NCI-H2171 treated with DMSO at 0.1 percent for 48 hours (cell line): Measurements from ENCODE around the gene HIVEP3.

ENCODE experiments used
- DNase-seq: peaks from one replicate; lab custom pipeline; 2025; lab: John Stamatoyannopoulos, UW

HIVEP3 gene

DNA sequence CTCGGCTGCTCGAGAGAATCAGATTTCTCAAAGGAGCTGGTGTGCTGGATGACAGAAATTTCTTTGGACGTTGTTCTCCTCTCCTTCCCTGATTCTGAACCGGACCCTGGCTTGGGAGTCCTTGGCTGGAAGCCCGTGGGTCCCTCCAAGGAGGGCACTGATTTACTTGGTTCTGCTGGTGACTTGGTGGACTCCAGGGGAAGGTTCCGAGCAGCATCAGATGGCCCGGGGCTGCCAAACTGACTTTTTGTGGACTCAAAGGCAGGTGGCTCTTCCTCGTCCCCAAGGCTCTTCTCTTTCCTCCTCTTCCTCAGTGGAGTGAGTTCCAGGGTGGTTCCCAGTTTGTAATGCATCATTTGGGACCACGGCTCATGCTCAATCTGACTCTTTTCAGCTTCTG lies 336.4 kb downstream of the HIVEP3 start:
- DNase-seq, result no peak

DNA sequence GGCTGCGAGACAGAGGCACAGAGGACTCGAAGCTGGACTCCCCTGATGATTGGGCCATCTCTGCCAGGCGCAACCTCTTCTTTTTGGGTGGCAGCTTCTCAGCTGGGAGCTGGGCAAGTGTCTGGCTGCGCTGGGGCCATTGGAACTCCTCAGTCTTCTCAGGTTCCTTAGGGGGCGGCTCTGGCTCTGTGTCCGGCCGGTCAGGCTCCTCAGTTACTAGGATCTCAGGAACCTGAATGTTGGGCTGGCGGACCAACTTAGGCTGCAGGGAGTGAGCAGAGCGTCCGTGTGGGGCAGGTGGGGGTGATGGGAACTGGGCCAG lies 336.8 kb downstream of the HIVEP3 start:
- no peak for DNase-seq

DNA sequence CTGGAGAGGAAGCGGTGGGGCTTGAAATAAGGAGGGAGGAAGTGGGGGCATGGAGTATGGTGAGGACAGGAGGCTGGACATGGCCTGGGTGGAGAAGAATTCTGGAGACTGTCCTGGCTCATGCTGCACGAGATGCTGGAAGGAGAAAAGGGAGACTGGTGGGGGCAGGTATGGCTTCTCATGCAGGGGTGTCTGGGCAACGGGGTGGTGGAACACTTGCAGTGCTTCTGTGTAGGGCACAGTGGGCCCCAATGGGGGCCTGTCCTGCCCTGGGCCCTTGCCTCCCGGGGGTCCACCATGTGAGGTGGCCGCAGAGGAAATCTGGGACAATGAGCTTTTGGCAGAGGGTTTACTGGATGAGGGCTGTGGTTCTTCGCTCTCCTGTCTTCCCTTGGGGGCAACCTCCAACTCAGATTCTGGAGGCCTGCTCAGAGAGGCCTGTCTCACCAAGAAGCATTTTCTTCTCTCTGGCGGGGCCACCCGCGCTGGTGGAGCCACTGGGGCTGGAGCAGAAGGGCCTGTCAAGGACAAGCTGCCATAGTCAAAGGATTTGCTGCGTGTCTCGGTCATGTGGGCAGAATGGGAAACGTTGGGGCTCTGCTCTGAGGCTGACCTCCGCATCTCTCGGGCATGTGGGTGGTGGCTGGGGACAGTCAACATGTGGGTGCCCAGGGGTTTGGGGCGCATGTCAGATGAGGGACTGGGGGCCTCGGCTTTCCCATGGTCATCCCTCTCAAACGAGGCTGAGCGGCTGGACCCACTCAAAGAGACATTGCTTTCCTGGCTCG lies 337.3 kb downstream of the HIVEP3 start:
- no peak for DNase-seq

DNA sequence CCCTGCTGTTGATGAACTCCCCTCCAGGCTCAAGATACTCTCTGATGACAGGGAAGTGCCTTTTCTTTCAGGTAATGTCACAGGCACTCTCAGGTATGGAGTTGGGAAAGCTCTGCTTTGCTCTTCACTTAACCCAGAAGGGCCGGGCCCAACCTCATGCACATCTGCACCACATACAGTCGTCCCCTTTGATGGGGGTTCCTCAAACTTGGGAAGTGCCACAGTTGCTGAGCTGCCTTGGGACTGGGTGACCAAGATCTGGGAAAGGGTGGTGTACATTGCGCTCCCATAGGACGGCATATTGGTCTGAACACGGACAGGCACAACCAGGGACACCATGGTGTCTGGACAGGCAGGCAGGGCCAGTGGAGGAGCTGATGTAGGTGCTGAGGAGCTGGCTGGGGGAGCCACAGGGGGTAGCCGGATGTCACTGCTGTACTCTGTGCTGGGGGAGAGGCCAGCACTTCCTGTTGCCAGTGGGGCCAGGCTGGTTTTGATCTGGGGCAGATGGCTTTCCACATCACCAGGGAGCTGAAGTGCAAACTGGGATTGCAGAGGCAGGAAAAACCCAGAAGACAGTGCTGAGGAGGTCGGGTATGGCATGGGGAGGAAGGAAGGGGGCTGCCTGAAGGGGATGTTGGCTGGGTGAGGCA lies 338.1 kb downstream of the HIVEP3 start:
- DNase-seq, result no peak

DNA sequence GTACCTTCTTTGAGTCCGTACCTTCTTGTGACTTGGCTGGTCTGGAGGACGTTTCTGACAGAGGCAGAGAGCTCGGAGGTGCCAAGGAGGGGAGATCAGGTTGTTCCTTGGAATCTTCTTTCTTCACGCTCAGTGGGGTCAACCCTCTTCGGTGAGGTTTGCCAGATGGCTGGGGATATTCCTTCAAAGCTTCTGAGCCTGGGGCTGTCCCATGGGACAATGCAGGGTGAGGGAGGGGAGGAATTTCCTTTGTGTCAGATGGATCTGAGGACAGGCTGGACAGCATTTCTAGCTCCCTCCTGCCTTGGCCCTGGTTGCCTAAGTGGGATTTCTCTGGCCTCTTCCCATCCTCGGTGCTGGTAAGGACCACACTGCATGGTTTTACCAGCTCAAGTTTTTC lies 338.7 kb downstream of the HIVEP3 start:
- DNase-seq, result peak; percentile 34

DNA sequence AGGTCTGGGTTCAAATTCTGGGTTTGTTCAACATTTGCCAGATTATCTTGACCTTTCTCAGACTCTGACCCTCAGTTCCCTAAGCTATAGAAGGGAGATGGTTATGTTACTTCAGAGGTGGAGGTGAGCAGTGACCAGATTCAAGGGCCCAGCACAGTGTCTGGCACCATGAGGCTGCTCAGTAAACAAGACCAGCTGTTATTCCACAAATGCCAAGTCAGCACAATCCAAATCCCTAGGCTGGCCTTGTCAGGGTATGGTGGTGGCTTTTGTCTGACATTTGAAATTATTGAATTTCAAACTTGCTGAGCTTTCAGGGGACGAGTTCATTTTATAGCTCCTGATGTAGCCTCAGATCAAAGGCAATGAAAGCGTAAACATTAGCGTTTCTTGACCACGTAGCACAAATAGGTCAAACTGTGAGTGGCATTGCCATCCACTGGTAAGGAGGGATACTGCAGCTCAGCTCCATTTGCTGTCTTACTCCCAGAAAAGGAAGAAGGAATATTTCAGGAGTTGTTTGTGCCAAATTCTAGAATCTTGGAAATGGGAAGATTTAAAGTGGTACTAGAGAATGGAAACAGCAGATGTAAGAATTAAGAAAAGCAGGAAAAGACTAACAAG lies 339.9 kb downstream of the HIVEP3 start:
- peak; percentile 19 for DNase-seq

DNA sequence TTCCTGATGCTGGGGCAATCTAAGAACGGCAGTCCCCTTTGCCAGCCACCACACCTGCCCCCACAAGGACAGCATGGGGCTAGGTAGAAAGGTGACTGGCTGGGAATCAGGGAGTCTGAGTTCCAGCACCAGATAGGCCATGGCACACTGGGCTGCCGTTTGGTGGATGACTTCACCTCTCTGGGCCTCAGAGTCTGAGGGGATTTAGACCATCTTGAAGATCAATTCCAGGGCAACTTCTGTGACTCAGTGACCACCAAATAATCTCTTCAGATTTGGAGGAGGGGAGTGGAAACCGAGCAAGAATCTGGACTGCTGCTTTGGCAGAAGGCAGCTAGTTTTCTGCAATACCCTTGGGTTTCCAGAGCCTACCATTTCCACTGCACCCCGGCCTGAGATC lies 342.1 kb downstream of the HIVEP3 start:
- DNase-seq, result no peak

DNA sequence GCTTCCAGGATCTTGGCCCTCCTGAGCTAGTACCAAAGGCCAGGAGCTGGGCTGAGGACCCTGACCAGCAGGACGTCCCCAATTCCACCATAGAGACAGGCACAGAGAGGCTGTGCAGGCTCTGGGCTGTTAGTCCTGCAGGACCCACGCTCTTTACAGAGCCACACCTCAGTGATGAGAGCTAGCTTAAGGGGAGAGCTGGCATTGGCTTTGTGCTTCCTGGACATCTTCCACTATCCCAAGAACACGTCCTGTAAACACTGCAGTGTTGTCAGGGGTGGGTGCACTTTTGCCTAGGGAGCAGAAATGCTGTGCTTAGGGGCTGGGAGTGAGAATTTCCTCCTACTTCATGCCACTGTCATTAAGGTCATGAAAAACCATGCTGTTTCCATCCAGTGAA lies 342.5 kb downstream of the HIVEP3 start:
- no peak for DNase-seq

DNA sequence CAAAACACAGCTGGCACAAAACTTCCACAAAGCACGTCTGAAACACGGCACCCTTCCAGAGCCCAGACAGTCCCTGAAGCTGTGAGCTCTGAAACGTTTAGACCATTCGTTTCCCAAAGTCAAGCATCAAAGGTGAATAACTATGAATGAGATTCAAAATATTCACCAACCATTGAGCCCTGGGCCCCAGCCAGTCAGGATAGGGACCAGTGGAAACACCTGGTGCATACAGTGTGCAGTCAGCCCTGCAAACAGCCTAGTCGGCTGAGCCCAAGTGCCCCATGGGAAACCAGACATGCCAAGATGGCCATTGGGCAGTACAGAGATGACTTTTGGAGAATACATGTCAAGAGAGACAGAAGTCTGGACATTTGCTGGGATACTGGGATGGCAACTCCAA lies 343.9 kb downstream of the HIVEP3 start:
- no peak for DNase-seq

DNA sequence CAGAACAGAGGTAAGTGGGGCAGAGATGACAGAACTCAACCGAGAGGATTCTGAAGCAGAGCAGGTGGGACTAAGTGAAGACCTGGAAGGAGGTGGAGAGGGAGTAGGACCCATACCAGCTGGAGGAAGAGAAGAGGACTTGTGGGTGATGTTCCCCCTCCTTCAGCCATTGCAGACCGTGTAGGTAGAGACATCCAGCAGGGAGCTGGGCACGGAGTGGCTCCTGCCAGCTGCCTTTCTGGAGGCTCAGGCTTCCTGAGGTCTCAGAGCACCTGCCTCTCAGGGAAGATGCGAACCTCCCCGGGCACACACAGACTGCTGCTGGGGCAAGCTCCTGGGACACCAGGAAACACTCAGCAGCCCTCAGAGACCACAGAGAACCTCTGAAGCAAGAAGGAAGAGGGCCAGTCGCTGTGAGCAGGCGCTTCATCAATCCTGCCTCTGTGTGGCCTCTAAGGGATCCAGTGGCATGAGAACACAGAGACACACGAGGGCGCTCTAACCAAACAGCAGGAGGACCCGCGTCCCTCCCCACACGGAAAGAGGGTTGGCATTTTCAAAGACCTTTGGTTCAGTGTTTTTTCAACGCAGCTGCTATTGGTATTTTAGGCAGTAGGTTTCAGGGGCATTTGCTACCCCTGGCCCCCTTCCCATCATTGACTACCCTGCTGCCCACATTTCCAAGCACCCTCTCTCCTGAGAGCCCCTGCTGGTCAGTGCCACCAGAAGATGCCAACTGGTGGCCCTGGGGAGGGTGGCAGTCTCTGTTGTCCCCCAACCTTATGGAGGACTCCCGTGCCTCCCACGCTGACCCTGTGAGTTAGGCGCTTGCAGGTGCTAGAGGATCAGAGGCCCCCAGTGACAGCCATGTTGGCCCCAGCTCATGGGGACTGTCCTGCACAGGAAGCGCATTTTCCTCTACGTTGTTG lies 344.7 kb downstream of the HIVEP3 start:
- peak; percentile 91 for DNase-seq

DNA sequence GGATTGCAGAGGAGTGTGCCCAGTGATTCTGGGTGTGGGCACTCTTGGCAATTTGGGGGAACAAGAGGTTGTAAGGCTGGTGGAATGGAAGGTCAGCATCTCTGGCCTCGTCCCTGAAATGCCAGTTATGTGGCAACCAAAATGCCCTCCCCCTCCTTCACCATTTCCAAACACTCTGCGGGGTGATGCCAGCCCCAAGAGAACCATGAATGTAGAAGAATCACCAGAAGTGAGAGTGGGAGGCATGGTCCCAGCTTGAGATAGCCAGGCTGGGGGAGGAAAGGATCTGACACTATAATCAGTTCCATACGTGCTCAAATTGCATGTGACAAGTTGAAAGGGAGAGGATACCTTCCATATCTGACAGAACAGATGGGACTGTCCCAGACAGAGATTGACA lies 345.5 kb downstream of the HIVEP3 start:
- no peak for DNase-seq

DNA sequence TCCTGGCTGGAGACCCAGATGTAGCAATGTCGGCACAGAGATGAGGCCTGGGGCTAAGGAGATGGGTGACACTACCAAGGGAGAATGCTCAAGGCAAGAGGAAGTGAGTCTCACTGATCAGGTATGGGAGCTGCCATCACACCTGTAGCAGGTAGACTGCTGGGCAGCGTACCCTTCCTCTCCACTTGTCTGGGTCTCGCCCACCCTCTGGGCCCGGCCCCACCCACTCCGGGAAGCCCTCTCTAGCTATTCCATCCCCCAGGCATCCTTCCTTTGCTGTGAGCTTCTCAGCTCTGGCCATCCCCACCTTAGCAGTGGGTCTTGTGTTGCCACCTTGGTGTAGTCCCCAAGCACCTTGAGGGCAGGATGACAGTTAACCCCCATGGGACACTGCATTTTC lies 346.5 kb downstream of the HIVEP3 start:
- DNase-seq, result no peak

DNA sequence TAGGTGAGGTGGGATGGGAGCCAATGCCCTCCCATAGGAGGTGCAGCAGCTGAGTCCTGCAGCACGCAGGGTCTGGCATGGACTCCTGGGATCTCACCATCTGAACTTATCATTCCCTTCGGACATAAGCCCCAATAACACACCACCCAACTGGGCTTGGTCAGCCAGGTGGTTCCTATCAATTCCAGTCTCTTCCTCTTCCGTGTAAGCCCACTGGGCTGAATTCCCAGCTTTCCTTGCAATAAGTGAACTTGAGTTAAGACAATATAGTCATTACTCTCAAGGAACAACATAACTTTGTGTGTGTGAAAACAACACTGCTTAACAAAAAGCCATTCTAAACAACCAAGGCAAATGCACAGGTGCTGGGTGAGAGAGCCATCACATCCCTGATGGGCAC lies 347.7 kb downstream of the HIVEP3 start:
- DNase-seq, result no peak

DNA sequence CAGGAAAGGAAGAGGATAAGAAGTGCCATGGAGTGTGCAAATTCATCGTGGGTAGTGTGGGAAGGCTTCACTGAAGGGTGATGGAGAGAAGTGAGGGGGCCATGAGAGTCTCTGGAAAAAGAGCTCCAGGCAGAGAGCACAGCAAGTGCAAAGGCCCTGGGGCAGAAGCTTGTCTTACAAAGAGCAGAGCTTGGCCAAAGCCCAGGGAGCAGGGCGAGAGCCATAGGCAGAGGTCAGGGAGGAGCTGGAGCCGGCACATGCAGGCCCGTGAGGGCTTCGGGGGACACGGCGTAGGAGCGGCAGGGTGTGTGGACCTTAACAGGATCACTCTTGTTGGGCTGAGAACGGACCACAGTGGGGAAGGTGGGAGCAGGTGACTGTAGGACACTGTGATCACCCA lies 350.5 kb downstream of the HIVEP3 start:
- DNase-seq, result no peak

DNA sequence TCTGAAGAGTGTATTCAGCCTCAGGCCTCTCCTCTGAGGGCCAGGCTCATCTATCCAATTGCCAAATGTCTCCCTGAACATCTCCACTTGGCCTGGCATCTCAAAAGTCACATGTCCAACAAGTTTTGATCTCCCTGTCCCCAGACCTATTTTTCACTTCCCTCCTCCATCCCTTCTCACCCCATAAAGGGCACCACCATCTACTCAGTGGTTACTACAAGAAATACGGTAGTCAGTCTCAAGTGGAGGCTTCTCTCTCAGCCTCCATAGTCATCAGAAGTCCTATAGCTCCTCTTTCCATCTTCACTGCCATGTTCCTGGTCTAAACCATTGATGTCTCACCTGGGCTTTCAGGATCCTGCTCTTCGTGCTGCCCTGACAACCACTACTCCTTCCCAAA lies 351.8 kb downstream of the HIVEP3 start:
- no peak for DNase-seq

DNA sequence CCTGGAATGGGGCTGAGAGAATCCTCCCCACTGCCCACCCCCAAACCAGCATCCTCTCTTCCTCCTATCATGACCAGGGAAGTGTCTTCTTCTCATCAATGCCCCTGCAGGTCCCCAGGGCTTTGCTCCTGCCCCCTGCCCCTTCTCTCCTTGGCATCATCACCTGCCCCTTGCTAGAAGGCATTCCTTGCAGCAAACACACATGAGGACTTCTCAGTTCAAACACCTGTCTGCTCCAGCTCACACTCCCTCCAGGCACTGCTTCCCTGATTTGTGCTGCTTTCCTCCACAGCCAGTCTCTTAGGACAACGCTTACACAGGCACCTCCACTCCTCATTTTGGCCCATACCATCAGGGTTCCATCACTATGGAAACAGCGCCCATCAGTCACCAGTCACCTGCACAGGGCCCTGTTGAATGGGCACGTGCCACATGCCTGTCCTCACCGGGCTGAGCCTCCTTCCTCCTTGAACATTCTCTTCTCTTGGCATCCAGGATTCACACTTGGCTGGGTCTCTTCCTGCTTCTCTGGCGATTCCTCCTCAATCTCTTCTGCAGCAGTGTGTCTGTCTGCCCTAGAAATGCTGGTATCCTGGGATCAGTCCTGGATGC lies 352.3 kb downstream of the HIVEP3 start:
- DNase-seq, result no peak

DNA sequence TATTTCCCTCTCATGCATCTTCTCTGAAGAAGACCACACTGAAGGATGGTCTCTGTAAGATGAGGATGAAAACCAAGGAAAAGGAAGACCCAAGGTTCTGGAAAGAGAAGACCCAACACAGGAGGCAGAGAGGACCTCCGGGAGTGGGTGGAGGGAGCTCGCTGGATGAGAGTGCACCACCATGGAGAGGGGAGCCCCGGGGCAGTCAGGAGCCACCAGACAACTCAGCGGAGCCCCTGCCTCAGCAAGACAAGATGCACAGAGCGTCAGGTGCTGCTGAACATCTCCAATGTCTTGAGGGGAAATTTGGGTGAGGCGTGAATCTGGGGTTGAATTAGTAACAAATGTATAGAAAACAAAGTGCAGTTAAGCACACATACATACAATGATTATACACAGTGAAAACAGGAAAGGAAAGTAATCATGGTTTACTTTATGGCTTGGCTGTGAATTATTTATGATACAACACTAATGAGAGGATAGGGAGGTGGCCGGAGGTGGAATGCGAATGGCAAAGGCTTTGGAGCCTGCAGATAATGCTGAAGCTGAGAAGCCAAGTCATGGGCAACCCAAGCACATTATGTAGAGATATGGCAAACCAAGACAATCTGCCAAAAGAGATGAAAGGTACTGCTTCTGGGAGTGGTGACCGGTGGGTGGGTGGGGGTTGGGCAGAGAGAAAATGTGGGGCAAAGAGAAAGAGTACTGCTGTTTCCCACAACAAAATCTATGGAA lies 353.8 kb downstream of the HIVEP3 start:
- no peak for DNase-seq

DNA sequence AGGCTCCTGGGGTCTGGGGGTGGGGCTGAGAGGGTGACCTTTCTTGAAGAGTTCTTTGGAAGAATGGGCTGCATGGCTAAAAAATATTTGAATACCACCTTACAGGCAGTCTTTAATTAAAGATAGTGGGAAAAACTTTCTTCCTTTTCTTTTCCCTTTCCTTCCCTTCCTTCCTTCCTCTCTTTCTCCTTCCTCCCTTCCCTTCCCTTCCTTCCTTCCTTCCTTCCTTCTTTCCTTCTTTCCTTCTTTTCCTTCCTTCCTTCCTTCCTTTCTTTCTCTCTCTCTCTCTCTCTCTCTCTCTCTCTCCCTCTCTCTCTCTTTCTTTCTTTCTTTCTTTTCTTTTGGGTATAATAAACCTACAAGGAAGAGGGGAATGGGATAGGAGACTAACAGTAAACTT lies 356.4 kb downstream of the HIVEP3 start:
- DNase-seq, result no peak

DNA sequence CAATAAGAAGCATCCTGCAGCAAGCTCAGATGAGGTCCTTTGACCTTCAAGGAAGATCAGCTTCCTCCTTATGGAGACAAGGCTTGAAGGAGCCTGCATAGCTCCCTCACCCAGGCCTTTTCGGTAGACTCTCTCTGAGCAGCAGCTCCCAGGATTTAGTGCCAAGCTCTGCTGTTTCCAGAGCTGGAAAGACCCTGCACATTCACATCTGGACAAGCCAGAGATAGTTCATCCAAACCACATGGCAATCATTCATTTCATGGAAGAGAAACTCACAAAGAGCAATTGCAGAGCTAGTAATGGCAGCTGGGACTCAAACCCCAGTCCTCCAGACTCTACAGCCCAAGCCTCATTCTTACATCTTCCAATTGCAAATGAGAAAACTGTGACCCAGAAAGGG lies 357.8 kb downstream of the HIVEP3 start:
- DNase-seq, result no peak

DNA sequence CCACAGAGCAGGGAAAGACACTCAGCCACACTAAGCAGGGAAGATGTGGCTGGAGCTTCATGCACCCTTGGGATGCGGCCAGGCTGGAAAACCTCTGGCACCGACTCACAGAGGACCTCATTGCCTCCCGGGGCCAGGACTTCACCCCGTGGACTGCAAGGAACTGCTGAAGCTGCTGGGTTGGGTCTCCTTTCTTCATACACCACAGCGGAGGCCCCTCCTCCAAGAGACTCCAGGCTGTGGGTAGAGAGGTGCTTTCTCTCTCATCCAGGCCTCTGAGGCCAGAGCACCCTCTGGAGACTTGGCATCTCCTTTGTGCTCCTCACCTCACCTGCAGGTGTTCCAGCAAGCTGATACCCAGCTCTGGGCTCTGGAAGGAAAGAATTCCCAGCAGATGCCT lies 358.2 kb downstream of the HIVEP3 start:
- DNase-seq, result no peak

DNA sequence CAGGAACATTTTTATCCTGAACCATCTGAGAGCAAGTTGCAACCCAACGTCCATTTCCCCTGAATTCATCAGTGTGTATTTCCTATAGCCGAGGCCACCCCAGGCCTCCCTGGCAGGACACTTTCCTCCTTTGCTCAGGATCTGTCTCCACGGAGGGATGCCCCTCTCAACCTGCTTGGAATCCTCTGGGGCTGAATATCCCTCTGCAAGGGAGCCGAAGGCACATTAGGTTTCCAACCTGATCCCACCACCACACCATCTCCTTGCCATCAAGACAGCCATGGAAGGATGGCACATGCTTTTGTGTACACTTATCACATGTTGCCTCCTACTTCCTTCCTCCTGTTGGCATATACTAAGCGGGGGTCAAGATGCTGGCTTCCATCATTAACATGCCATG lies 359.4 kb downstream of the HIVEP3 start:
- DNase-seq, result no peak
